GM10847 (cell line): ENCODE data around the gene ZNF444.
"Not testable (repeated sequence)": the region's sequence is repeated elsewhere in the genome, so short reads cannot be mapped to it uniquely, and the experiment has no call there.

ENCODE experiments used
- POLR2A ChIP-seq: IDR thresholded peaks from 2 replicates; pipeline ENCODE4 v1.6.1; 2011; ENCODE audit not compliant: insufficient read length; ENCODE audit errors: extremely low read depth

ZNF444 gene

GRCh38 chr19:56174086-56174485 is 33.0 kb downstream of the ZNF444 start:
- TF ChIP-seq POLR2A = no peak

GRCh38 chr19:56174550-56174949 is 33.5 kb downstream of the ZNF444 start:
- TF ChIP-seq POLR2A = no peak

GRCh38 chr19:56175861-56176307 is 34.8 kb downstream of the ZNF444 start, which contains the start of gene GALP:
Gene GALP, plus strand, starts transcription at chr19:56176008. Its CDS starts 1,101 bp downstream, at chr19:56177109.
- not testable (repeated sequence) for TF ChIP-seq POLR2A

- no peak for TF ChIP-seq POLR2A
Observed at GRCh38 chr19:56176881-56177280, 35.8 kb downstream of the ZNF444 start.

GRCh38 chr19:56177564-56178243 is 36.6 kb downstream of the ZNF444 start:
- no peak for TF ChIP-seq POLR2A

- TF ChIP-seq POLR2A = no peak
Observed at GRCh38 chr19:56189785-56190184, 48.7 kb downstream of the ZNF444 start.

GRCh38 chr19:56191115-56191514 is 50.0 kb downstream of the ZNF444 start:
- TF ChIP-seq POLR2A = no peak

- TF ChIP-seq POLR2A = no peak
Observed at GRCh38 chr19:56191711-56192110, 50.6 kb downstream of the ZNF444 start.

- no peak for TF ChIP-seq POLR2A
Observed at GRCh38 chr19:56193981-56194640, 53.0 kb downstream of the ZNF444 start.

GRCh38 chr19:56197646-56198045 is 56.6 kb downstream of the ZNF444 start, which contains the start of gene ZSCAN5B:
Gene ZSCAN5B, minus strand, starts transcription at chr19:56197783. Its CDS starts 4,731 bp downstream, at chr19:56193052.
- not testable (repeated sequence) for TF ChIP-seq POLR2A

- TF ChIP-seq POLR2A = no peak
Observed at GRCh38 chr19:56199687-56200086, 58.6 kb downstream of the ZNF444 start.

- TF ChIP-seq POLR2A = no peak
Observed at GRCh38 chr19:56201973-56202372, 60.9 kb downstream of the ZNF444 start, which contains the start of gene ZSCAN5C. Gene ZSCAN5C, plus strand, starts transcription at chr19:56202273. Its CDS starts 3,641 bp downstream, at chr19:56205914.

GRCh38 chr19:56209091-56209490 is 68.0 kb downstream of the ZNF444 start:
- no peak for TF ChIP-seq POLR2A
